Gastroesophageal sphincter (tissue), 4 donors: ENCODE measurements around the gene OLFML2A. TPM values are rescaled to one million over a fixed set of nuclear protein-coding genes. Genes with fewer than 3 reads are reported as not detected.

ENCODE experiments used
- ATAC-seq: fragments of 150-250 bp; one replicate; pipeline ENCODE4 v1.9.1; 2016; ENCODE audit warnings: mild to moderate bottlenecking, moderate library complexity
- H3K27ac ChIP-seq, 4 donors: fragments of 200-600 bp; sonication (generic) in 3 of 4; 1 replicate in 3 of 4; 2 replicates in 1 of 4; pipeline ENCODE4 v1.5.1; 2016 to 2019
- H3K27me3 ChIP-seq: fragments of 200-600 bp; sonication (generic); one replicate; pipeline ENCODE4 v1.5.1; 2019
- H3K36me3 ChIP-seq, 2 donors: fragments of 200-600 bp; sonication (generic); one replicate each; pipeline ENCODE4 v1.5.1; 2019; ENCODE audit warnings: control low read depth in 1 of 2
- H3K4me1 ChIP-seq, 3 donors: fragments of 200-600 bp; sonication (generic); 1 replicate in 2 of 3; 2 replicates in 1 of 3; pipeline ENCODE4 v1.5.1; 2016 to 2019; ENCODE audit warnings: control low read depth in 2 of 3
- H3K4me3 ChIP-seq, 2 donors: fragments of 200-600 bp; sonication (generic); one replicate each; pipeline ENCODE4 v1.5.1; 2019; ENCODE audit warnings: mild to moderate bottlenecking in 1 of 2, moderate library complexity in 1 of 2
- H3K9me3 ChIP-seq, 3 donors: fragments of 200-600 bp; sonication (generic); one replicate each; pipeline ENCODE4 v1.5.1; 2017 to 2019; ENCODE audit warnings: control low read depth in 2 of 3
- EP300 ChIP-seq: sonication (generic); formaldehyde crosslinking; IDR thresholded peaks from one replicate; pipeline ENCODE4 v1.6.1; 2017; ENCODE audit warnings: antibody characterized with exemption, mild to moderate bottlenecking
- POLR2A ChIP-seq, 2 donors: fragments of 450-650 bp; IDR thresholded peaks; one replicate each; pipeline ENCODE4 v1.6.1; 2017; ENCODE audit warnings: antibody characterized with exemption in 2 of 2, mild to moderate bottlenecking in 2 of 2, moderate library complexity in 1 of 2
- POLR2AphosphoS5 ChIP-seq: sonication (generic); formaldehyde crosslinking; IDR thresholded peaks from one replicate; pipeline ENCODE4 v1.6.1; 2017; ENCODE audit warnings: antibody characterized with exemption
- WGBS, 2 donors: methylation state at CpG; one replicate each; pipeline ENCODE4 v1.1.5; 2018; ENCODE audit warnings: low coverage in 1 of 2; 5-methylcytosine and 5-hydroxymethylcytosine counted together
- total RNA-seq, 4 donors: library from RNA; depleted of rRNA; stranded (reverse); fragments of >200 nt; gene quantifications; one replicate each; pipeline ENCODE4 v1.1.0, GENCODE V29; 2016
- TF ChIP-seq, protein P1 (sequence below), 4 experiments: fragments of 200-600 bp in 2 of 4; fragments of 450-650 bp in 2 of 4; sonication (generic) in 1 of 4; IDR thresholded peaks; one replicate each; pipeline ENCODE4 v1.5.1; 2017 to 2019; ENCODE audit warnings: antibody characterized with exemption in 4 of 4, mild to moderate bottlenecking in 2 of 4, moderate library complexity in 2 of 4

The OLFML2A gene
- total RNA-seq, 4 donors from 2014 or later, result 21.7 to 85.7 (median 43.2) TPM

DNA sequence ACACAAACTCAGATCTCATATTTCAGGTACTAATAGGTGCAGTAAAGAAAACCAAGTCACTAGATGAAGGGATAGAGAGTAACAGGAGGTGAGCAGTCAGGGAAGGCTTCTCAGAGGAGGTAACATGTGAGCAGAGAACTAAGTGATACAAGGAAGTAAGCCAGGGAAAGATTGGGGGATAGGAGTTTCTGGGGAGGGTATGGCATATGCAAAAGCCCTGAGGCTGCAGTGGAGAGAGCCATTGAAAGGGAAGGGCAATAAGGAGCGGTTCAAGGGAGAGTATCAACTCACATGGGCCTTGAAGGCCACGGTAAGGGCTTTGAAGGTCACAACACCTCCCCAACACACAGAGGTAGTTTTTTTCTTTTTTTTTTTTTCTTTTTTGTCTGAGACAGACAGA lies 6.9 kb downstream of the OLFML2A start:
- TF ChIP-seq POLR2A (IDR thresholded peaks at IDR 0.05) (no peak), POLR2AphosphoS5 (no peak), EP300 (no peak)
- TF ChIP-seq, protein P1, sequence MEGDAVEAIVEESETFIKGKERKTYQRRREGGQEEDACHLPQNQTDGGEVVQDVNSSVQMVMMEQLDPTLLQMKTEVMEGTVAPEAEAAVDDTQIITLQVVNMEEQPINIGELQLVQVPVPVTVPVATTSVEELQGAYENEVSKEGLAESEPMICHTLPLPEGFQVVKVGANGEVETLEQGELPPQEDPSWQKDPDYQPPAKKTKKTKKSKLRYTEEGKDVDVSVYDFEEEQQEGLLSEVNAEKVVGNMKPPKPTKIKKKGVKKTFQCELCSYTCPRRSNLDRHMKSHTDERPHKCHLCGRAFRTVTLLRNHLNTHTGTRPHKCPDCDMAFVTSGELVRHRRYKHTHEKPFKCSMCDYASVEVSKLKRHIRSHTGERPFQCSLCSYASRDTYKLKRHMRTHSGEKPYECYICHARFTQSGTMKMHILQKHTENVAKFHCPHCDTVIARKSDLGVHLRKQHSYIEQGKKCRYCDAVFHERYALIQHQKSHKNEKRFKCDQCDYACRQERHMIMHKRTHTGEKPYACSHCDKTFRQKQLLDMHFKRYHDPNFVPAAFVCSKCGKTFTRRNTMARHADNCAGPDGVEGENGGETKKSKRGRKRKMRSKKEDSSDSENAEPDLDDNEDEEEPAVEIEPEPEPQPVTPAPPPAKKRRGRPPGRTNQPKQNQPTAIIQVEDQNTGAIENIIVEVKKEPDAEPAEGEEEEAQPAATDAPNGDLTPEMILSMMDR (IDR thresholded peaks at IDR 0.05), result no peak
- 83 to 91% methylated on average over 2 of the region's 2 CpGs for WGBS, 2 donors
- Histone ChIP-seq H3K27me3 (no peaks in the 10 kb centered on the region), H3K27ac (peak overlapping the region in 2 of 4 donors; percentile 53 to 85), H3K4me3 (no peak overlapping the region), H3K36me3 (peaks cover 0 to 20% of the 10 kb centered on the region in 2 donors), H3K4me1 (peaks cover 0 to 54% (median 27%) of the 10 kb centered on the region in 3 donors), H3K9me3 (no peaks in the 10 kb centered on the region)
- ATAC-seq, result no peak

DNA sequence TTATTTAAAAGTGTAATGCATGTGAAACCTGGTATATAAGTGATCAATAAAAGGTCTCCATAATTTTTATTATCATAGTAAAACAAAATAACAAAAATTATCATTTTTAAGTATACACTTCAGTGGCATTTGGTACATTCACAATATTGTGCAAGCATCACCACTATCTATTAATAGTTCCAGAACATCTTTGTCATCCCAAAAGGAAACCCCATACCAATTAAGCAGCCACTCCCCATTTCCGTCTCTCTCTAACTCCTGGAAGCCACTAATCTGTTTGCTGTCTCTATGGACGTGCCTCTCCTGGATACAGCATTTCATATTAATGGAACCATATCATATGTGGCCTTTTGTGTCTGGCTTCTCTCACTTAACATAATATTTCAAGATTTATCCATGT lies 7.6 kb downstream of the OLFML2A start:
- TF ChIP-seq POLR2AphosphoS5 (no peak), EP300 (no peak), POLR2A (IDR thresholded peaks at IDR 0.05) (no peak)
- TF ChIP-seq, protein P1 (IDR thresholded peaks at IDR 0.05), result no peak
- no peak overlapping the region for H3K4me3 ChIP-seq
- peaks cover 0 to 47% (median 21%) of the 10 kb centered on the region in 3 donors for H3K4me1 ChIP-seq
- peak overlapping the region in 3 of 4 donors; percentile 53 to 85 (median 64) for H3K27ac ChIP-seq
- no peaks in the 10 kb centered on the region for H3K9me3 ChIP-seq
- WGBS, 2 donors, result 17 to 25% methylated on average over 2 of the region's 2 CpGs
- H3K27me3 ChIP-seq, result no peaks in the 10 kb centered on the region
- H3K36me3 ChIP-seq, result peaks cover 0 to 27% of the 10 kb centered on the region in 2 donors
- ATAC-seq, result peak; percentile 63

DNA sequence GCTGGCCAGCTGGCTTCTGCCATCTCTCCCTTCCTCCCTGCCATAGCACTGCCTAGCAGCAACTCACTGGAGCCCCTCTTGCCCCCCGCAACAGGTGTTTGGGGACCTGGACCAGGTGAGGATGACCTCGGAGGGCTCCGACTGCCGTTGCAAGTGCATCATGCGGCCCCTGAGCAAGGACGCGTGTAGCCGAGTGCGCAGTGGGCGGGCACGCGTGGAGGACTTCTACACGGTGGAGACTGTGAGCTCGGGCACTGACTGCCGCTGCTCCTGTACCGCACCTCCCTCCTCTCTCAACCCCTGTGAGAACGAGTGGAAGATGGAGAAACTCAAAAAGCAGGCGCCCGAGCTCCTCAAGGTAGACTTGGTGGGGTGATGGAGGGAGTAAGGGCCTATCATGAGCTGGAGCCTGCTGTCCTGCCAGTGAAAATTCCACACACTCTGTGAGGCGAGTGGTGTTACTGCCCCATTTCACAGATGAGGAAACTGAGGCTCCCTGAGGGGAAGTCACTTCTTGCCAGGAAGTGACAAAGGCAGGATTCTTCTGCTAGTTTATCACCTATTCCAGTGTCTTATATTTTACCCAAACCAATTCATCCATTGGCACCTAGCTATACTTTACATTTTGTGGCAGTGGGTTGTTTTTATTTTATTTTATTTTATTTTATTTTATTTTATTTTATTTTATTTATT lies 10.1 kb downstream of the OLFML2A start:
- TF ChIP-seq POLR2A (IDR thresholded peaks at IDR 0.05) (no peak), POLR2AphosphoS5 (no peak), EP300 (no peak)
- Histone ChIP-seq H3K36me3 (peaks cover 0 to 43% of the 10 kb centered on the region in 2 donors), H3K27ac (no peak overlapping the region), H3K9me3 (no peaks in the 10 kb centered on the region), H3K4me3 (no peak overlapping the region), H3K27me3 (no peaks in the 10 kb centered on the region), H3K4me1 (peaks cover 0 to 22% (median 9%) of the 10 kb centered on the region in 3 donors)
- ATAC-seq, result no peak
- WGBS, 2 donors, result 90% methylated on average over 1 of the region's 20 CpGs; no CpG with 5 or more reads in 1 of the 2 donors

- TF ChIP-seq POLR2A (IDR thresholded peaks at IDR 0.05), result no peak
- TF ChIP-seq, protein P1 (IDR thresholded peaks at IDR 0.05), result no peak
- TF ChIP-seq EP300, result no peak
- TF ChIP-seq POLR2AphosphoS5, result no peak
- Histone ChIP-seq H3K9me3 (no peaks in the 10 kb centered on the region), H3K4me1 (peaks cover 0 to 26% (median 5%) of the 10 kb centered on the region in 3 donors), H3K27ac (no peak overlapping the region), H3K27me3 (no peaks in the 10 kb centered on the region), H3K36me3 (peaks cover 0 to 43% of the 10 kb centered on the region in 2 donors), H3K4me3 (no peak overlapping the region)
- WGBS, 2 donors, result 85% methylated on average over 3 of the region's 3 CpGs; no CpG with 5 or more reads in 1 of the 2 donors
- ATAC-seq, result no peak
These were observed 11.7 kb downstream of the OLFML2A start for GRCh38 chr9:124788542-124789217.

GRCh38 chr9:124789531-124789930 lies 12.6 kb downstream of the OLFML2A start:
- no peak overlapping the region for H3K4me3 ChIP-seq
- H3K27me3 ChIP-seq, result no peaks in the 10 kb centered on the region
- peaks cover 0 to 43% of the 10 kb centered on the region in 2 donors for H3K36me3 ChIP-seq
- H3K9me3 ChIP-seq, result no peaks in the 10 kb centered on the region
- no peak for ATAC-seq
- H3K4me1 ChIP-seq, result peaks cover 0 to 20% (median 0%) of the 10 kb centered on the region in 3 donors
- H3K27ac ChIP-seq, result no peak overlapping the region
- TF ChIP-seq, protein P1 (IDR thresholded peaks at IDR 0.05), result no peak
- no peak for TF ChIP-seq POLR2A (IDR thresholded peaks at IDR 0.05)
- no peak for TF ChIP-seq EP300
- no peak for TF ChIP-seq POLR2AphosphoS5
- 49 to 83% methylated on average over 1 to 2 of the region's 2 CpGs for WGBS, 2 donors
